Measurements from ENCODE around the gene EAPP. TPM values are rescaled to one million over a fixed set of nuclear protein-coding genes. Genes with fewer than 3 reads are reported as not detected.

The EAPP gene
- total and polyA plus RNA-seq, 2 experiments from 2014 or later = 25.0 to 53.6 TPM

DNA sequence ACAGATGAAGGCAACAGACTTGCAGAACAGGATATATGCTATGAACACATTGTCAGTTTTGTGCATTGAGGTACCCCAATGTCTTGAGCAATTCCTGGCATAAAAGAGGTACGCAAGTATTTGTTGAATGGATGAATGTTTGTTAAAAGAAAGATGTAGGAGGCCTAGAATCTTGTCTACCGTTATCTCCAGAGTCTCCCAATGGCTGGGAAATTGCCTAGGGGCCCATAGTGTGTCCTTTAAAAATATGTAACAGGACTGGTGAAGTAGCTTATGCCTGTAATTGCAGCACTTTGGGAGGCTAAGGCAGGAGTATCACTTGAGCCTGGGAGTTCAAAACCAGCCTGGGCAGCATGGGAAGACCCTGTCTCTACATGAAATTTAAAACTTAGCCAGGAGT, 57.0 kb downstream of the EAPP start (continued):
- TF ChIP-seq, protein P1, sequence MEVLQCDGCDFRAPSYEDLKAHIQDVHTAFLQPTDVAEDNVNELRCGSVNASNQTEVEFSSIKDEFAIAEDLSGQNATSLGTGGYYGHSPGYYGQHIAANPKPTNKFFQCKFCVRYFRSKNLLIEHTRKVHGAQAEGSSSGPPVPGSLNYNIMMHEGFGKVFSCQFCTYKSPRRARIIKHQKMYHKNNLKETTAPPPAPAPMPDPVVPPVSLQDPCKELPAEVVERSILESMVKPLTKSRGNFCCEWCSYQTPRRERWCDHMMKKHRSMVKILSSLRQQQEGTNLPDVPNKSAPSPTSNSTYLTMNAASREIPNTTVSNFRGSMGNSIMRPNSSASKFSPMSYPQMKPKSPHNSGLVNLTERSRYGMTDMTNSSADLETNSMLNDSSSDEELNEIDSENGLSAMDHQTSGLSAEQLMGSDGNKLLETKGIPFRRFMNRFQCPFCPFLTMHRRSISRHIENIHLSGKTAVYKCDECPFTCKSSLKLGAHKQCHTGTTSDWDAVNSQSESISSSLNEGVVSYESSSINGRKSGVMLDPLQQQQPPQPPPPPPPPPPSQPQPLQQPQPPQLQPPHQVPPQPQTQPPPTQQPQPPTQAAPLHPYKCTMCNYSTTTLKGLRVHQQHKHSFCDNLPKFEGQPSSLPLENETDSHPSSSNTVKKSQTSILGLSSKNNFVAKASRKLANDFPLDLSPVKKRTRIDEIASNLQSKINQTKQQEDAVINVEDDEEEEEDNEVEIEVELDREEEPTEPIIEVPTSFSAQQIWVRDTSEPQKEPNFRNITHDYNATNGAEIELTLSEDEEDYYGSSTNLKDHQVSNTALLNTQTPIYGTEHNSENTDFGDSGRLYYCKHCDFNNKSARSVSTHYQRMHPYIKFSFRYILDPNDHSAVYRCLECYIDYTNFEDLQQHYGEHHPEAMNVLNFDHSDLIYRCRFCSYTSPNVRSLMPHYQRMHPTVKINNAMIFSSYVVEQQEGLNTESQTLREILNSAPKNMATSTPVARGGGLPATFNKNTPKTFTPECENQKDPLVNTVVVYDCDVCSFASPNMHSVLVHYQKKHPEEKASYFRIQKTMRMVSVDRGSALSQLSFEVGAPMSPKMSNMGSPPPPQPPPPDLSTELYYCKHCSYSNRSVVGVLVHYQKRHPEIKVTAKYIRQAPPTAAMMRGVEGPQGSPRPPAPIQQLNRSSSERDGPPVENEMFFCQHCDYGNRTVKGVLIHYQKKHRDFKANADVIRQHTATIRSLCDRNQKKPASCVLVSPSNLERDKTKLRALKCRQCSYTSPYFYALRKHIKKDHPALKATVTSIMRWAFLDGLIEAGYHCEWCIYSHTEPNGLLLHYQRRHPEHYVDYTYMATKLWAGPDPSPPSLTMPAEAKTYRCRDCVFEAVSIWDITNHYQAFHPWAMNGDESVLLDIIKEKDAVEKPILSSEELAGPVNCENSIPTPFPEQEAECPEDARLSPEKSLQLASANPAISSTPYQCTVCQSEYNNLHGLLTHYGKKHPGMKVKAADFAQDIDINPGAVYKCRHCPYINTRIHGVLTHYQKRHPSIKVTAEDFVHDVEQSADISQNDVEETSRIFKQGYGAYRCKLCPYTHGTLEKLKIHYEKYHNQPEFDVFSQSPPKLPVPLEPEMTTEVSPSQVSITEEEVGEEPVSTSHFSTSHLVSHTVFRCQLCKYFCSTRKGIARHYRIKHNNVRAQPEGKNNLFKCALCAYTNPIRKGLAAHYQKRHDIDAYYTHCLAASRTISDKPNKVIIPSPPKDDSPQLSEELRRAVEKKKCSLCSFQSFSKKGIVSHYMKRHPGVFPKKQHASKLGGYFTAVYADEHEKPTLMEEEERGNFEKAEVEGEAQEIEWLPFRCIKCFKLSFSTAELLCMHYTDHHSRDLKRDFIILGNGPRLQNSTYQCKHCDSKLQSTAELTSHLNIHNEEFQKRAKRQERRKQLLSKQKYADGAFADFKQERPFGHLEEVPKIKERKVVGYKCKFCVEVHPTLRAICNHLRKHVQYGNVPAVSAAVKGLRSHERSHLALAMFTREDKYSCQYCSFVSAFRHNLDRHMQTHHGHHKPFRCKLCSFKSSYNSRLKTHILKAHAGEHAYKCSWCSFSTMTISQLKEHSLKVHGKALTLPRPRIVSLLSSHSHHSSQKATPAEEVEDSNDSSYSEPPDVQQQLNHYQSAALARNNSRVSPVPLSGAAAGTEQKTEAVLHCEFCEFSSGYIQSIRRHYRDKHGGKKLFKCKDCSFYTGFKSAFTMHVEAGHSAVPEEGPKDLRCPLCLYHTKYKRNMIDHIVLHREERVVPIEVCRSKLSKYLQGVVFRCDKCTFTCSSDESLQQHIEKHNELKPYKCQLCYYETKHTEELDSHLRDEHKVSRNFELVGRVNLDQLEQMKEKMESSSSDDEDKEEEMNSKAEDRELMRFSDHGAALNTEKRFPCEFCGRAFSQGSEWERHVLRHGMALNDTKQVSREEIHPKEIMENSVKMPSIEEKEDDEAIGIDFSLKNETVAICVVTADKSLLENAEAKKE (CRISPR knock-in tag; IDR thresholded peaks at IDR 0.05) = no peak
- no peak for TF ChIP-seq NANOG (IDR thresholded peaks at IDR 0.05; ENCODE audit: borderline replicate concordance)
- TF ChIP-seq EZH2phosphoT487 (IDR thresholded peaks at IDR 0.05; ENCODE audit: unreplicated experiment) = no peak
- TF ChIP-seq EZH2 (IDR thresholded peaks at IDR 0.05; ENCODE audit: low read depth, unreplicated experiment) = no peak
- TF ChIP-seq CREB1 (CRISPR knock-in tag; IDR thresholded peaks at IDR 0.05; ENCODE audit: low read depth) = no peak
- TF ChIP-seq, protein P2, sequence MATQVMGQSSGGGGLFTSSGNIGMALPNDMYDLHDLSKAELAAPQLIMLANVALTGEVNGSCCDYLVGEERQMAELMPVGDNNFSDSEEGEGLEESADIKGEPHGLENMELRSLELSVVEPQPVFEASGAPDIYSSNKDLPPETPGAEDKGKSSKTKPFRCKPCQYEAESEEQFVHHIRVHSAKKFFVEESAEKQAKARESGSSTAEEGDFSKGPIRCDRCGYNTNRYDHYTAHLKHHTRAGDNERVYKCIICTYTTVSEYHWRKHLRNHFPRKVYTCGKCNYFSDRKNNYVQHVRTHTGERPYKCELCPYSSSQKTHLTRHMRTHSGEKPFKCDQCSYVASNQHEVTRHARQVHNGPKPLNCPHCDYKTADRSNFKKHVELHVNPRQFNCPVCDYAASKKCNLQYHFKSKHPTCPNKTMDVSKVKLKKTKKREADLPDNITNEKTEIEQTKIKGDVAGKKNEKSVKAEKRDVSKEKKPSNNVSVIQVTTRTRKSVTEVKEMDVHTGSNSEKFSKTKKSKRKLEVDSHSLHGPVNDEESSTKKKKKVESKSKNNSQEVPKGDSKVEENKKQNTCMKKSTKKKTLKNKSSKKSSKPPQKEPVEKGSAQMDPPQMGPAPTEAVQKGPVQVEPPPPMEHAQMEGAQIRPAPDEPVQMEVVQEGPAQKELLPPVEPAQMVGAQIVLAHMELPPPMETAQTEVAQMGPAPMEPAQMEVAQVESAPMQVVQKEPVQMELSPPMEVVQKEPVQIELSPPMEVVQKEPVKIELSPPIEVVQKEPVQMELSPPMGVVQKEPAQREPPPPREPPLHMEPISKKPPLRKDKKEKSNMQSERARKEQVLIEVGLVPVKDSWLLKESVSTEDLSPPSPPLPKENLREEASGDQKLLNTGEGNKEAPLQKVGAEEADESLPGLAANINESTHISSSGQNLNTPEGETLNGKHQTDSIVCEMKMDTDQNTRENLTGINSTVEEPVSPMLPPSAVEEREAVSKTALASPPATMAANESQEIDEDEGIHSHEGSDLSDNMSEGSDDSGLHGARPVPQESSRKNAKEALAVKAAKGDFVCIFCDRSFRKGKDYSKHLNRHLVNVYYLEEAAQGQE (IDR thresholded peaks at IDR 0.05; ENCODE audit: unreplicated experiment) = no peak
- no peak for TF ChIP-seq ZNF114 (CRISPR knock-in tag; IDR thresholded peaks at IDR 0.05)
- no peak for TF ChIP-seq ETS1 (IDR thresholded peaks at IDR 0.05)
- TF ChIP-seq JUNB (IDR thresholded peaks at IDR 0.05; ENCODE audit: unreplicated experiment) = no peak
- no peak for TF ChIP-seq POLR2AphosphoS5 (IDR thresholded peaks at IDR 0.05; ENCODE audit: low read depth)
- TF ChIP-seq STAT1 (IDR thresholded peaks at IDR 0.05; ENCODE audit: unreplicated experiment) = no peak
